Suprapubic skin (tissue), 4 donors: ENCODE results near the gene BZW2. TPM values are rescaled to one million over a fixed set of nuclear protein-coding genes. Genes with fewer than 3 reads are reported as not detected.
"Not testable (repeated sequence)": the region's sequence is repeated elsewhere in the genome, so short reads cannot be mapped to it uniquely, and the experiment has no call there.

Source experiments
- DNase-seq, 2 donors: peaks; one replicate each; pipeline ENCODE4 v3.0.0-alpha.2; 2019; ENCODE audit warnings: low spot score in 2 of 2
- H3K27ac ChIP-seq: fragments of 200-600 bp; sonication (generic); one replicate; pipeline ENCODE4 v1.5.1; 2019
- H3K27me3 ChIP-seq: fragments of 200-600 bp; sonication (generic); one replicate; pipeline ENCODE4 v1.5.1; 2019
- H3K36me3 ChIP-seq: fragments of 200-600 bp; sonication (generic); one replicate; pipeline ENCODE4 v1.5.1; 2019
- H3K4me1 ChIP-seq: fragments of 200-600 bp; sonication (generic); one replicate; pipeline ENCODE4 v1.5.1; 2019
- H3K4me3 ChIP-seq: fragments of 200-600 bp; sonication (generic); one replicate; pipeline ENCODE4 v1.5.1; 2019; ENCODE audit warnings: mild to moderate bottlenecking
- H3K9me3 ChIP-seq: fragments of 200-600 bp; sonication (generic); one replicate; pipeline ENCODE4 v1.5.1; 2019
- EP300 ChIP-seq: sonication (generic); formaldehyde crosslinking; IDR thresholded peaks from one replicate; pipeline ENCODE4 v1.6.1; 2017; ENCODE audit warnings: antibody characterized with exemption
- POLR2A ChIP-seq, 2 donors: fragments of 450-650 bp; IDR thresholded peaks; one replicate each; pipeline ENCODE4 v1.6.1; 2017; ENCODE audit warnings: antibody characterized with exemption in 2 of 2, mild to moderate bottlenecking in 2 of 2, moderate library complexity in 2 of 2
- POLR2AphosphoS5 ChIP-seq, 3 donors: sonication (generic); formaldehyde crosslinking; IDR thresholded peaks; one replicate each; pipeline ENCODE4 v1.6.1; 2017; ENCODE audit warnings: antibody characterized with exemption in 3 of 3
- WGBS: methylation state at CpG from one replicate; pipeline ENCODE4 v1.1.5; 2018; 5-methylcytosine and 5-hydroxymethylcytosine counted together
- total RNA-seq, 4 donors: library from RNA; depleted of rRNA; stranded (reverse); fragments of >200 nt; gene quantifications; one replicate each; pipeline ENCODE4 v1.1.0, GENCODE V29; 2016
- TF ChIP-seq, protein P1 (sequence below), 2 donors: fragments of 200-600 bp in 1 of 2; fragments of 450-650 bp in 1 of 2; sonication (generic) in 1 of 2; IDR thresholded peaks; one replicate each; pipeline ENCODE4 v1.5.1; 2016 to 2019; ENCODE audit warnings: antibody characterized with exemption in 2 of 2, mild to moderate bottlenecking in 1 of 2, moderate library complexity in 1 of 2

Gene BZW2
- total RNA-seq, 4 donors from 2014 or later: 60.5 to 97.9 (median 84.4) TPM

DNA sequence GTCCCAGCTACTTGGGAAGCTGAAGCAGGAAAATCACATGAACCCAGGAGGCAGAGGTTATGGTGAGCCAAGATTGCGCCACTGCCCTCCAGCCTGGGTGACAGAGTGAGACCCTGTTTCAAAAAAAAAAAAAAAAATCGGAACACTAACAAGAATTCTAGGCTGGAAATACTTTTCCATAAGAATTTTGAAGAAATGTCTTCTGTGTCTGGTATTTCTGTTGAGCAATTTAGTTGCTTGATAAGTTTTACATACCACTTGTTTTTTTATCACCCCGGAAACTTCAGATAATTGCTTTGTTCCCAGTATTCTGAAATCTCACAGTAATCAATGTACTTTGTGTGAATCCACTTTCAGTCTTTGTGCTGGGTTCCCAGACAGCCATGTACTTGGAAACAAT lies 25.8 kb downstream of the BZW2 start:
- peaks cover 20% of the 10 kb centered on the region for H3K36me3 ChIP-seq
- no peak overlapping the region for H3K27ac ChIP-seq
- WGBS: 93% methylated on average over 3 of the region's 3 CpGs
- DNase-seq: no peak
- no peak overlapping the region for H3K4me3 ChIP-seq
- H3K27me3 ChIP-seq: no peaks in the 10 kb centered on the region
- TF ChIP-seq POLR2AphosphoS5 (IDR thresholded peaks at IDR 0.05): no peak
- TF ChIP-seq EP300: no peak
- peaks cover 23% of the 10 kb centered on the region for H3K4me1 ChIP-seq
- no peaks in the 10 kb centered on the region for H3K9me3 ChIP-seq

DNA sequence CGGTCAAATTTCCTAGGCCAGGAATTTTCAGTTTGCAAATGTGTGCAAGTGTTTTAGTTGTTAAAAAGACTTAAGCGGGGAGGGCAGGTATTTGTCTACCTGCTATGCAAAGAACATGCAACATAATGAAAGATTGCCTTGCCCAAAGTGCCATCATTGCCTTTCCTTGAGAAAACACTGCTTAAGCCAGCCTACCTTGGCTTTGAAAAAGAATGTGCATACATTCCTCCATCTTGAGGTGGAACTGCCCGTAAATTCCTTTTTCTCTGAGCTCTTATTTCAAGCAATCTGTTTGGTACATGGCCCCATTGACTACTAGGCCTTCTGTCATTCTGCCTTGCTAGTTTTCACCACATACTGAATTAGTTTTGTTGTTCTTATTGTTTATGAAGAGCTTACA lies 29.3 kb downstream of the BZW2 start:
- H3K27ac ChIP-seq: no peak overlapping the region
- H3K4me3 ChIP-seq: no peak overlapping the region
- WGBS: 94% methylated on average over 3 of the region's 3 CpGs
- H3K36me3 ChIP-seq: peaks cover 32% of the 10 kb centered on the region
- H3K4me1 ChIP-seq: peaks cover 8% of the 10 kb centered on the region
- TF ChIP-seq EP300: no peak
- TF ChIP-seq POLR2A (IDR thresholded peaks at IDR 0.05): no peak
- no peak for TF ChIP-seq POLR2AphosphoS5 (IDR thresholded peaks at IDR 0.05)
- TF ChIP-seq, protein P1, sequence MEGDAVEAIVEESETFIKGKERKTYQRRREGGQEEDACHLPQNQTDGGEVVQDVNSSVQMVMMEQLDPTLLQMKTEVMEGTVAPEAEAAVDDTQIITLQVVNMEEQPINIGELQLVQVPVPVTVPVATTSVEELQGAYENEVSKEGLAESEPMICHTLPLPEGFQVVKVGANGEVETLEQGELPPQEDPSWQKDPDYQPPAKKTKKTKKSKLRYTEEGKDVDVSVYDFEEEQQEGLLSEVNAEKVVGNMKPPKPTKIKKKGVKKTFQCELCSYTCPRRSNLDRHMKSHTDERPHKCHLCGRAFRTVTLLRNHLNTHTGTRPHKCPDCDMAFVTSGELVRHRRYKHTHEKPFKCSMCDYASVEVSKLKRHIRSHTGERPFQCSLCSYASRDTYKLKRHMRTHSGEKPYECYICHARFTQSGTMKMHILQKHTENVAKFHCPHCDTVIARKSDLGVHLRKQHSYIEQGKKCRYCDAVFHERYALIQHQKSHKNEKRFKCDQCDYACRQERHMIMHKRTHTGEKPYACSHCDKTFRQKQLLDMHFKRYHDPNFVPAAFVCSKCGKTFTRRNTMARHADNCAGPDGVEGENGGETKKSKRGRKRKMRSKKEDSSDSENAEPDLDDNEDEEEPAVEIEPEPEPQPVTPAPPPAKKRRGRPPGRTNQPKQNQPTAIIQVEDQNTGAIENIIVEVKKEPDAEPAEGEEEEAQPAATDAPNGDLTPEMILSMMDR (IDR thresholded peaks at IDR 0.05): no peak
- no peaks in the 10 kb centered on the region for H3K27me3 ChIP-seq
- no peak for DNase-seq
- no peaks in the 10 kb centered on the region for H3K9me3 ChIP-seq

DNA sequence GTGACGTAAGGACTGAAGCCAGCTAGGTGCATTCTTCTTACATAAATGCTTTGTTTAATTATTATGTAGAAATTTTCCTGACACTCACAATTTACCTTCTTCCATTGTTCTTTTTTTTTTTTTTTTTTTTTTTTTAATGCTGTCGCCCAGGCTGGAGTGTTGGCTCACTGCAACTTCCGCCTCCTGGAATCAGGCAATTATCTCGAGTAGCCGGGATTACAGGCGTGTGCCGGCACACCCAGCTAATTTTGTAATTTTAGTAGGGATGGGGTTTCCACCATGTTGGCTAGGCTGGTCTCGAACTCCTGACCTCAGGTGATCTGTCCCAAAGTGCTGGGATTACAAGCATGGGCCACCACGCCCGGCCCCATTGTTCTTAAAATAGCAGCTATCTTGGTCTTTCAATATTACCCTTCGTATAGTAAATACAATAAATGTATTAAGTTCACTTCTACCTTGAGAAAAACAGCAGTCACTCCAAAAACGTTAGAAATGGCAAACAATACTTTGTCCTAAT lies 32.1 kb downstream of the BZW2 start:
- 80% methylated on average over 12 of the region's 12 CpGs for WGBS
- DNase-seq: no peak
- TF ChIP-seq, protein P1 (IDR thresholded peaks at IDR 0.05): no peak
- TF ChIP-seq POLR2AphosphoS5 (IDR thresholded peaks at IDR 0.05) (no peak), EP300 (no peak), POLR2A (IDR thresholded peaks at IDR 0.05) (no peak)
- no peaks in the 10 kb centered on the region for H3K27me3 ChIP-seq
- peaks cover 8% of the 10 kb centered on the region for H3K4me1 ChIP-seq
- H3K27ac ChIP-seq: no peak overlapping the region
- peaks cover 54% of the 10 kb centered on the region for H3K36me3 ChIP-seq
- H3K4me3 ChIP-seq: no peak overlapping the region
- no peaks in the 10 kb centered on the region for H3K9me3 ChIP-seq

DNA sequence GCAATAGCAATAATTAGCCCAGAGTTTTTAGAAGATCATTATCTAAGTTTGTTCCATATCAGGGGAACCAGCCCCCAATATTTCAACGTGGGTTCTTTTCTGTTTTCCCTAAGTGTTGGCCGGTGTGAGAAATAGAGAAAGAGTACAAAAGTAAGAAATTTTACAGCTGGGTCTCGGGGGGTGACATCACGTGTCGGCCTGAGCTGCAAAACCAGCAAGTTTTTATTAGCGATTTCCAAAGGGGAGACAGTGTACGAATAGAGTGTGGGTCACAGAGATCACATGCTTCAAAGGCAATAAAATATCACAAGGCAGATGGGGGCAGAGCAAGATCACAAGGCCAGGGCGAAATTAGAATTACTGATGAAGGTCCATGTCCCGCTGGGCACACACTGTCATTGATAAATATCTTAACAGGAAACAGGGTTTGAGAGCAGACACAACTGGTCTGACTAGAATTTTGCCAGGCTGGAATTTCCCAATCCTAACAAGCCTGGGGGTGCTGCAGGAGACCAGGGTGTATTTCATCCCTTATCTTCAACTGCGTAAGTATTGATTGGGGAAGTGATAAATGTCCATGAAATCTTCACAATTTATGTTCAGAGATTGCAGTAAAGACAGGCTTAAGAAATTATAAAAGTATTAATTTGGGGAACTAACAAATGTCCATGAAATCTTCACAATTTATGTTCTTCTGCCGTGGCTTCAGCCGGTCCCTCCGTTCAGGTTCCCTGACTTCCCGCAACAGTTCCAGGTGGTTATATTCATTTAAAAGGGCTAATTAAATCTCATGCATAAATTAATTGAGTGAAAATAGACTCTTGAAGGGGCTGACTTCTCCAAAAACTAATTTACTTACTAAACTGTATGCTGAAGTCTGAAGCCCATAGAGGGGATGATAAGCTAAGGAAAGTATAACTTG lies 32.9 kb downstream of the BZW2 start:
- peaks cover 61% of the 10 kb centered on the region for H3K36me3 ChIP-seq
- not testable (repeated sequence) for H3K4me1 ChIP-seq, H3K9me3 ChIP-seq, H3K4me3 ChIP-seq, DNase-seq, H3K27ac ChIP-seq, H3K27me3 ChIP-seq
- 83% methylated on average over 14 of the region's 14 CpGs for WGBS

DNA sequence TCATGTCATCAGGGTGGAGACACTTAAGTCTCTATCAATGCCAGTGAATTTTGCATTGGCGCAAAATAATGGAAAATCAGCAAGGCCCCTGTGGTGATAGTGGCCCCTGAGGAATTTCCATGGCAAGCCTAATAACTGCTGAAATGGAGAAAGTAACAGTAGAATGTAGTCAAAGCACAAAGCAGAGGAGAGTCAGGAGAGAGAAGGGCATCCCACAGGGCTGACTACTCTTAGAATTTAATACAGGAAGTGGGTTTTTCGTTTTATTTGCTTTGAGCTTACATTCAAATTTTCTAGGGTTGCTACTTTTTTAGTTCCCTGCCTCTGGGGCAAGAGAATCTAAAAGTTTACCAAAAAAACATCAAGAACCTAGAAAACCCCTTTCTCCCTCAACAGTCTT lies 39.0 kb downstream of the BZW2 start:
- Histone ChIP-seq H3K27ac (no peak overlapping the region), H3K4me3 (no peak overlapping the region), H3K36me3 (peaks cover 51% of the 10 kb centered on the region), H3K4me1 (no peaks in the 10 kb centered on the region), H3K9me3 (no peaks in the 10 kb centered on the region), H3K27me3 (no peaks in the 10 kb centered on the region)
- no peak for TF ChIP-seq POLR2A (IDR thresholded peaks at IDR 0.05)
- TF ChIP-seq POLR2AphosphoS5 (IDR thresholded peaks at IDR 0.05): no peak
- no peak for TF ChIP-seq EP300
- TF ChIP-seq, protein P1 (IDR thresholded peaks at IDR 0.05): no peak
- WGBS: 76% methylated on average over 2 of the region's 2 CpGs
- no peak for DNase-seq

DNA sequence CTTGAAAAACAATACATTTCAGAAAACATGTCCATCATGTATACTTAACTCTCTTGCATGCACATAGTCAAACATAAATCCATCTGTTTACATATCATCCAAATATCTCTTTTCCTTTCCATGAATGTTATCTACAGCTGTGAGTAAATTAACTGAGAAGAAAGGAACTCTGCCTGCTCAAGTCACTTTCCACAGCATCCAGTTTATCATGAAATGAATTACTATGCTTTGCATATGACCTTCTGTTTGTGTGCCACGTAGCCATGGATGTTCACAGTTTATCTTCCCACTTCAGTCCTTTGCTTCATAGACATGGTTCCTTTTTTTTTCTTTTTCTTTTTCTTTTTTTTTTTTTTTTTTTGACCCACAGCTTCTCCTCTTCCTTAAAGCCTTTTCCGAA lies 39.6 kb downstream of the BZW2 start:
- DNase-seq: no peak
- no peak for TF ChIP-seq POLR2A (IDR thresholded peaks at IDR 0.05)
- TF ChIP-seq POLR2AphosphoS5 (IDR thresholded peaks at IDR 0.05): no peak
- TF ChIP-seq, protein P1 (IDR thresholded peaks at IDR 0.05): no peak
- TF ChIP-seq EP300: no peak
- Histone ChIP-seq H3K36me3 (peaks cover 56% of the 10 kb centered on the region), H3K9me3 (no peaks in the 10 kb centered on the region), H3K4me3 (no peak overlapping the region), H3K27ac (no peak overlapping the region), H3K27me3 (no peaks in the 10 kb centered on the region), H3K4me1 (no peaks in the 10 kb centered on the region)
- WGBS: 89% methylated on average over 2 of the region's 2 CpGs
